BJ (cell line): ENCODE results near the gene HAP1. TPM values are rescaled to one million over a fixed set of nuclear protein-coding genes. Genes with fewer than 3 reads are reported as not detected.
"Not testable (repeated sequence)": the region's sequence is repeated elsewhere in the genome, so short reads cannot be mapped to it uniquely, and the experiment has no call there.

Experiments used
- CTCF ChIA-PET: fragments of 350-600 bp; formaldehyde crosslinking; extraction: SDS; loops from one replicate; lab custom pipeline; 2021; ENCODE audit warnings: antibody characterized with exemption, inconsistent platforms; lab: Yijun Ruan, JAX
- POLR2A ChIA-PET: fragments of 300-600 bp; sonication (Branson Sonifier 250); formaldehyde crosslinking; extraction: SDS; loops from one replicate; lab custom pipeline; 2021; ENCODE audit warnings: antibody characterized with exemption; lab: Charles Lee
- DNase-seq: peaks from one replicate; pipeline ENCODE4 v3.0.0-alpha.2; 2011; ENCODE audit warnings: low read depth
- H3K27me3 ChIP-seq: 2 replicates; pipeline ENCODE4 v1.6.0; 2011; ENCODE audit warnings: low read length; ENCODE audit not compliant: control insufficient read depth, insufficient read depth
- H3K36me3 ChIP-seq: 2 replicates; pipeline ENCODE4 v1.5.1; 2011; ENCODE audit warnings: low read length; ENCODE audit not compliant: control insufficient read depth, insufficient read depth
- H3K4me3 ChIP-seq: 2 replicates; pipeline ENCODE4 v1.5.1; 2011; ENCODE audit warnings: low read depth, mild to moderate bottlenecking, control low read depth, low read length
- CTCF ChIP-seq: IDR thresholded peaks from 2 replicates; pipeline ENCODE4 v1.5.1; 2011; ENCODE audit warnings: low read depth, mild to moderate bottlenecking, control low read depth, inconsistent platforms, low read length, moderate library complexity; ENCODE audit not compliant: insufficient read depth
- polyA plus RNA-seq: library from polyadenylated mRNA; depleted of rRNA; stranded (reverse); fragments of >200 nt; gene quantifications from 2 replicates; pipeline ENCODE4 v1.2.3, GENCODE V29; 2011

HAP1 gene
- polyA plus RNA-seq, 1 experiment: 0.10 TPM

GRCh38 chr17:41777157-41777573 is 42.7 kb upstream of the HAP1 start:
- POLR2A ChIA-PET: interaction anchor here (1.0 kb wide), 1 partner anchor 16 kb away, joined by 3 read pairs; no protein-coding TSS in a partner anchor
- DNase-seq: no peak
- peaks cover 1% of the 10 kb centered on the region; the same call in 1 of the 2 replicates for H3K36me3 ChIP-seq
- no peaks in the 10 kb centered on the region for H3K27me3 ChIP-seq
- H3K4me3 ChIP-seq: no peak overlapping the region
- CTCF ChIA-PET: interaction anchor here (1.1 to 3.0 kb wide), 4 partner anchors 9 to 182 kb away, joined by 3 to 26 read pairs (median 6); partner anchors contain the start of gene JUP
- peak; percentile 33; the same call in 1 of the 2 replicates for TF ChIP-seq CTCF

- CTCF ChIA-PET: interaction anchor here (1.1 to 3.0 kb wide), 3 partner anchors 10 to 183 kb away, joined by 3 to 26 read pairs (median 4); partner anchors contain the start of gene JUP
These were observed 41.9 kb upstream of the HAP1 start for GRCh38 chr17:41776262-41776900.

GRCh38 chr17:41775394-41776226 is 41.2 kb upstream of the HAP1 start:
- Histone ChIP-seq H3K36me3 (peaks cover 3% of the 10 kb centered on the region), H3K4me3 (no peak overlapping the region), H3K27me3 (no peaks in the 10 kb centered on the region)
- POLR2A ChIA-PET: no interaction called here
- no peak for DNase-seq
- CTCF ChIA-PET: interaction anchor here (1.2 to 3.0 kb wide), 2 partner anchors 10 kb away, joined by 5 to 26 read pairs; partner anchors contain the start of gene JUP
- TF ChIP-seq CTCF: no peak

More at GRCh38 chr17:41776262-41776900, 41.9 kb upstream of the HAP1 start:
- H3K4me3 ChIP-seq, DNase-seq, H3K27me3 ChIP-seq, H3K36me3 ChIP-seq, POLR2A ChIA-PET: not testable (repeated sequence)

- no peak for TF ChIP-seq CTCF
- no peak for DNase-seq
- ChIA-PET CTCF (interaction anchor here (1.4 kb wide), 2 partner anchors 13 to 27 kb away, joined by 4 to 7 read pairs; partner anchors contain the start of gene JUP), POLR2A (no interaction called here)
- no peaks in the 10 kb centered on the region for H3K27me3 ChIP-seq
- H3K36me3 ChIP-seq: peaks cover 12% of the 10 kb centered on the region
- H3K4me3 ChIP-seq: no peak overlapping the region
These were observed 39.3 kb upstream of the HAP1 start for GRCh38 chr17:41773731-41774193.

- Histone ChIP-seq H3K27me3 (no peaks in the 10 kb centered on the region), H3K4me3 (no peak overlapping the region), H3K36me3 (peaks cover 16% of the 10 kb centered on the region)
- CTCF ChIA-PET: interaction anchor here (1.4 kb wide), 2 partner anchors 14 to 28 kb away, joined by 4 to 7 read pairs; partner anchors contain the start of gene JUP
- no peak for TF ChIP-seq CTCF
- POLR2A ChIA-PET: no interaction called here
- DNase-seq: peak; percentile 61
These were observed 38.7 kb upstream of the HAP1 start for GRCh38 chr17:41773190-41773588.
